ENCODE results near the gene CC2D1B. TPM values are rescaled to one million over a fixed set of nuclear protein-coding genes. Genes with fewer than 3 reads are reported as not detected.

Gene CC2D1B
- total and polyA plus RNA-seq, 2 of the 4 experiments (the other 2 are of a cell fraction) = 16.9 to 17.2 TPM

DNA sequence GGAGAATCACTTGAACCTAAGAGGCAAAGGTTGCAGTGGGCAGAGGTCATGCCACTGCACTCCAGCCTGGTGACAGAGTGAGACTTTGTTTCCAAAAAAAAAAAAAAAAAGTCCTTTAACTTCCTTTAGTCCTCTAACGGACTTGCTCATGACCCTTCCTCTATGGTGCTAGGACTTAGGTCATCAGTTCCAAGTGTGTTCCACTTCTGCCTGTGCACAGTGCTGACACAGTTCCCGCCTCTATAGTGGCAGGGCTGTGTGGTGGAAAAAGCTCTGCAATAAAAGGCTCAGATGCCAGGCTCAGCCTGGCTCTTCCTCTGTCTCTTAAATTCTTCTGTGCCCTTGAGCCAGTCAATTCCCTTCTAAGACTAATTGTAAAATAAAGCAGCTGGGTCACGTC lies 22.0 kb downstream of the CC2D1B start:
- POLR2A ChIA-PET (ENCODE audit: unreplicated experiment) = no interaction called here

More for the DNA sequence above, 22.0 kb downstream of the CC2D1B start:
- Histone ChIP-seq H4K91ac (ENCODE audit: insufficient read depth, low read depth, low read length) (no peak overlapping the region), H2BK5ac (ENCODE audit: low read depth, low read length, poor library complexity, severe bottlenecking) (no peak overlapping the region), H4K20me1 (ENCODE audit: insufficient read depth, low read length) (no peaks in the 10 kb centered on the region), H3K4ac (ENCODE audit: low read depth, low read length) (no peak overlapping the region), H3K18ac (ENCODE audit: low read depth, low read length) (no peak overlapping the region), H3K27me3 (ENCODE audit: control insufficient read depth, insufficient read depth, low read length) (no peaks in the 10 kb centered on the region), H3K14ac (replicated peaks; ENCODE audit: low read depth, low read length) (no peak overlapping the region), H3K56ac (ENCODE audit: extremely low read depth, insufficient read depth, low read length) (no peak overlapping the region), H2AFZ (replicated peaks; ENCODE audit: low read length, poor library complexity) (no peak overlapping the region), H3K23ac (ENCODE audit: low read depth, low read length) (no peak overlapping the region), H3K4me2 (ENCODE audit: low read depth, low read length) (no peak overlapping the region), H3K79me1 (ENCODE audit: low read depth in 1 of 2, low read length in 2 of 2) (no peaks in the 10 kb centered on the region), H2AK9ac (replicated peaks; ENCODE audit: low read depth, low read length, poor library complexity) (no peak overlapping the region), H3K36me3 (ENCODE audit: control insufficient read depth, insufficient read depth, low read length) (peaks cover 7% of the 10 kb centered on the region), H4K5ac (ENCODE audit: low read depth, low read length) (no peak overlapping the region), H3K4me3 (ENCODE audit: insufficient read depth, low read depth, low read length) (no peak overlapping the region), H2BK15ac (ENCODE audit: low read depth, low read length) (no peak overlapping the region), H3K9me1 (ENCODE audit: insufficient read depth, low read length) (peaks cover 7% of the 10 kb centered on the region; the same call in 1 of the 2 replicates), H3K4me1 (ENCODE audit: control insufficient read depth, insufficient read depth, low read length) (no peaks in the 10 kb centered on the region; the same call in 1 of the 2 replicates), H2BK20ac (ENCODE audit: low read depth, low read length) (no peak overlapping the region), H3K9ac (ENCODE audit: low read depth, low read length) (no peak overlapping the region), H2BK120ac (ENCODE audit: low read depth, low read length) (no peak overlapping the region), H2AK5ac (ENCODE audit: low read depth, low read length) (no peak overlapping the region), H3K27ac (ENCODE audit: insufficient read depth, low read length) (no peak overlapping the region), H4K8ac (ENCODE audit: low read depth in 2 of 2, low read length in 2 of 2) (no peak overlapping the region), H3K9me3 (ENCODE audit: control insufficient read depth, insufficient read depth, low read length) (no peaks in the 10 kb centered on the region)
- WGBS, 2 experiments (ENCODE audit: extremely low coverage in 2 of 2, insufficient read length in 1 of 2) = no CpG with 5 or more reads among the region's 3 CpGs
- TF ChIP-seq SMC3 (IDR thresholded peaks at IDR 0.05; ENCODE audit: low read depth, low read length) (no peak), MXI1 (IDR thresholded peaks at IDR 0.05; ENCODE audit: borderline replicate concordance, low read depth, low read length) (no peak), FOS (IDR thresholded peaks at IDR 0.05; ENCODE audit: low read depth, low read length) (no peak), MAZ (IDR thresholded peaks at IDR 0.05; ENCODE audit: borderline replicate concordance, low read depth, low read length) (no peak), MAFK (IDR thresholded peaks at IDR 0.05; ENCODE audit: low read depth, low read length) (no peak), CHD1 (IDR thresholded peaks at IDR 0.05; ENCODE audit: low read depth, low read length) (no peak), BHLHE40 (IDR thresholded peaks at IDR 0.05; ENCODE audit: low read depth, low read length) (no peak)
- TF ChIP-seq, protein P1, sequence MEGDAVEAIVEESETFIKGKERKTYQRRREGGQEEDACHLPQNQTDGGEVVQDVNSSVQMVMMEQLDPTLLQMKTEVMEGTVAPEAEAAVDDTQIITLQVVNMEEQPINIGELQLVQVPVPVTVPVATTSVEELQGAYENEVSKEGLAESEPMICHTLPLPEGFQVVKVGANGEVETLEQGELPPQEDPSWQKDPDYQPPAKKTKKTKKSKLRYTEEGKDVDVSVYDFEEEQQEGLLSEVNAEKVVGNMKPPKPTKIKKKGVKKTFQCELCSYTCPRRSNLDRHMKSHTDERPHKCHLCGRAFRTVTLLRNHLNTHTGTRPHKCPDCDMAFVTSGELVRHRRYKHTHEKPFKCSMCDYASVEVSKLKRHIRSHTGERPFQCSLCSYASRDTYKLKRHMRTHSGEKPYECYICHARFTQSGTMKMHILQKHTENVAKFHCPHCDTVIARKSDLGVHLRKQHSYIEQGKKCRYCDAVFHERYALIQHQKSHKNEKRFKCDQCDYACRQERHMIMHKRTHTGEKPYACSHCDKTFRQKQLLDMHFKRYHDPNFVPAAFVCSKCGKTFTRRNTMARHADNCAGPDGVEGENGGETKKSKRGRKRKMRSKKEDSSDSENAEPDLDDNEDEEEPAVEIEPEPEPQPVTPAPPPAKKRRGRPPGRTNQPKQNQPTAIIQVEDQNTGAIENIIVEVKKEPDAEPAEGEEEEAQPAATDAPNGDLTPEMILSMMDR (conservative IDR thresholded peaks at IDR 0.05; ENCODE audit: low read depth, low read length) = no peak
- CTCF ChIA-PET = no interaction called here
- in situ Hi-C loops (cut with MboI; ENCODE audit: low sequenced_read_pairs) = no loop called here
- dilution Hi-C loops (cut with HindIII; ENCODE audit: low sequenced_read_pairs, unreplicated experiment) = no loop called here
- DNase-seq (no peak), ATAC-seq (ENCODE audit: low read depth) (no peak)
- no TSS peak for BruUV-seq (replicated peaks)
- intact Hi-C loops (cut with micrococcal nuclease) = no loop called here

Data from IMR-90 (cell line).